Vagina (tissue), 2 donors: ENCODE measurements around the gene NOP16. TPM values are rescaled to one million over a fixed set of nuclear protein-coding genes. Genes with fewer than 3 reads are reported as not detected.

Source experiments
- DNase-seq, 2 donors: peaks; one replicate each; pipeline ENCODE4 v3.0.0-alpha.2; 2017; ENCODE audit errors: extremely low spot score in 2 of 2
- H3K27ac ChIP-seq: fragments of 200-600 bp; sonication (generic); one replicate; pipeline ENCODE4 v1.5.1; 2019
- H3K27me3 ChIP-seq: fragments of 200-600 bp; sonication (generic); one replicate; pipeline ENCODE4 v1.5.1; 2019
- H3K36me3 ChIP-seq, 2 donors: fragments of 200-600 bp; sonication (generic); one replicate each; pipeline ENCODE4 v1.5.1; 2017 to 2019
- H3K4me1 ChIP-seq: fragments of 200-600 bp; sonication (generic); one replicate; pipeline ENCODE4 v1.5.1; 2019
- H3K4me3 ChIP-seq, 2 donors: fragments of 200-600 bp; sonication (generic); 1 replicate in 1 of 2; 2 replicates in 1 of 2; pipeline ENCODE4 v1.5.1; 2016 to 2019
- H3K9me3 ChIP-seq: fragments of 200-600 bp; sonication (generic); one replicate; pipeline ENCODE4 v1.5.1; 2019
- POLR2A ChIP-seq, 2 donors: fragments of 450-650 bp; IDR thresholded peaks; one replicate each; pipeline ENCODE4 v1.6.1; 2017; ENCODE audit warnings: antibody characterized with exemption in 2 of 2, mild to moderate bottlenecking in 2 of 2, moderate library complexity in 2 of 2
- POLR2AphosphoS5 ChIP-seq, 2 donors: sonication (generic); formaldehyde crosslinking; IDR thresholded peaks; one replicate each; pipeline ENCODE4 v1.9.0; 2017; ENCODE audit warnings: antibody characterized with exemption in 2 of 2, mild to moderate bottlenecking in 2 of 2, low read depth in 1 of 2; ENCODE audit not compliant: insufficient read depth in 1 of 2
- intact Hi-C: fragments of 100-400 bp; cut with DNase I; formaldehyde crosslinking; loops from one replicate; pipeline ENCODE4 v1.15.1; 2023
- total RNA-seq: library from RNA; depleted of rRNA; stranded (reverse); fragments of >200 nt; gene quantifications from one replicate; pipeline ENCODE4 v1.2.3, GENCODE V29; 2016
- TF ChIP-seq, protein P1 (sequence below), 3 experiments: fragments of 450-650 bp in 2 of 3; fragments of 200-600 bp in 1 of 3; sonication (generic) in 1 of 3; IDR thresholded peaks; one replicate each; pipeline ENCODE4 v1.5.1; 2017 to 2019; ENCODE audit warnings: antibody characterized with exemption in 3 of 3, mild to moderate bottlenecking in 2 of 3, moderate library complexity in 2 of 3

NOP16 gene
- total RNA-seq, 1 donor from 2014 or later = 48.6 TPM

DNA sequence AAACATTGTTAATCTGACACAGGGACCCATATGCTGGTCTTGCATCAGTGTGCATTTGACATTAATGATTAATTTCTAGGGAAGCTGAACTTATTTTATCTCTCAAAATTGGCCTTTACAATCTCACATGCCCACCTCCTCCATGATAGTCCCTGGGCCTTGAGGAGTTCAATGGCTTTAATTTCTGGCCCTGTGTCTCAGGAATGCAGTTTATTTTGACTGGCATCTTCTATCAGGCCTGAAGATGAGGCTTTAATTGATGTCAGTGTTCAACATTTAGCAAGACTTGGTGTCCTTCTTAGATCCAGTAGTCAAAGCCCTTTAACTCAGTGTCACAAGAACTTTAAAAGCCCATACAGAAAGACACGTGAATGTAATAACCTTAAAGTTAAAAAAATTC is 38.5 kb upstream of the NOP16 start:
- no peak for DNase-seq
- Histone ChIP-seq H3K27ac (no peak overlapping the region), H3K27me3 (no peaks in the 10 kb centered on the region), H3K36me3 (no peaks in the 10 kb centered on the region), H3K9me3 (no peaks in the 10 kb centered on the region), H3K4me1 (no peaks in the 10 kb centered on the region), H3K4me3 (no peak overlapping the region)
- TF ChIP-seq, protein P1, sequence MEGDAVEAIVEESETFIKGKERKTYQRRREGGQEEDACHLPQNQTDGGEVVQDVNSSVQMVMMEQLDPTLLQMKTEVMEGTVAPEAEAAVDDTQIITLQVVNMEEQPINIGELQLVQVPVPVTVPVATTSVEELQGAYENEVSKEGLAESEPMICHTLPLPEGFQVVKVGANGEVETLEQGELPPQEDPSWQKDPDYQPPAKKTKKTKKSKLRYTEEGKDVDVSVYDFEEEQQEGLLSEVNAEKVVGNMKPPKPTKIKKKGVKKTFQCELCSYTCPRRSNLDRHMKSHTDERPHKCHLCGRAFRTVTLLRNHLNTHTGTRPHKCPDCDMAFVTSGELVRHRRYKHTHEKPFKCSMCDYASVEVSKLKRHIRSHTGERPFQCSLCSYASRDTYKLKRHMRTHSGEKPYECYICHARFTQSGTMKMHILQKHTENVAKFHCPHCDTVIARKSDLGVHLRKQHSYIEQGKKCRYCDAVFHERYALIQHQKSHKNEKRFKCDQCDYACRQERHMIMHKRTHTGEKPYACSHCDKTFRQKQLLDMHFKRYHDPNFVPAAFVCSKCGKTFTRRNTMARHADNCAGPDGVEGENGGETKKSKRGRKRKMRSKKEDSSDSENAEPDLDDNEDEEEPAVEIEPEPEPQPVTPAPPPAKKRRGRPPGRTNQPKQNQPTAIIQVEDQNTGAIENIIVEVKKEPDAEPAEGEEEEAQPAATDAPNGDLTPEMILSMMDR (IDR thresholded peaks at IDR 0.05) = no peak
- TF ChIP-seq POLR2AphosphoS5 (IDR thresholded peaks at IDR 0.05; ENCODE audit: insufficient read depth in 1 of 2, low read depth in 1 of 2) (no peak), POLR2A (IDR thresholded peaks at IDR 0.05) (no peak)
- intact Hi-C loops = no loop called here

DNA sequence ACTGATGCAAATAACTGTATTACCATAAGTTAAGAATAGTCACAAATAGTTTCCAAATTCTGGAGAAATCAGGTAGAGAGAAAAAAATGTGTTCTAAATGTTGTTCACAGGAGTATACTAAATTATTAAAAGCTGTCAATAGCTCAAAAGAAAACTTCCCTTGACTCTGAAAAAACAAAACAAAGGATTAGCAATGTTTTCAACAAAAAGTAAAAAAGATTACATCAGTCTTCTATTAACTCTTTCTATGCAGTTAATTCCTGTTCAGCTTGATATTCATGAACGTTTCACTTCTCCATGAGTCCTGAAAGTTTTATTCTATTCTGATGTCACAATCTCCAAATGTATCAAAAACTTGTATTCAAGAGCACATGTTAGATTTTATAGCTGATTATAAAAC is 37.4 kb upstream of the NOP16 start:
- no peak for DNase-seq
- Histone ChIP-seq H3K27me3 (no peaks in the 10 kb centered on the region), H3K36me3 (no peaks in the 10 kb centered on the region), H3K4me3 (no peak overlapping the region), H3K4me1 (no peaks in the 10 kb centered on the region), H3K27ac (no peak overlapping the region), H3K9me3 (no peaks in the 10 kb centered on the region)
- intact Hi-C loops = no loop called here
- TF ChIP-seq POLR2AphosphoS5 (IDR thresholded peaks at IDR 0.05; ENCODE audit: insufficient read depth in 1 of 2, low read depth in 1 of 2) (no peak), POLR2A (IDR thresholded peaks at IDR 0.05) (no peak)
- TF ChIP-seq, protein P1 (IDR thresholded peaks at IDR 0.05) = no peak

DNA sequence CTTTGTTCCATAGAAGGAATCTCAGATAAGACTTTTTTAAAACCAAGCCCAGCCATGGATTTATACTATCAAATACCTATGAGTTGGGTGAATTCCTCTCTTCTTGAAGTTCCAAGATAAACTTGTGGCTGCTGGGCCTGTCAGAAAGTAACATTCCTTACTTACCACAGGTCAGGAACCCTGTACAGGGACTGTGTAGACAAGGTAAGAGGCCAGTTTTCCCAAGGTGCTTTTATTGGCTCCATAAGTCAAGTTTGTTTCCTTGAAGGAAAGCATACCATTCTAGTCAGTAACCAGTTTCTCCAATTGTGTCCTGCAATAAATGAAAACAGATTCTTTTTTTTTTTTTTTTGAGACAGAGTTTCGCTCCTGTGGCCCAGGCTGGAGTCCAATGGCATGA is 36.7 kb upstream of the NOP16 start:
- TF ChIP-seq, protein P1 (IDR thresholded peaks at IDR 0.05) = no peak
- TF ChIP-seq POLR2AphosphoS5 (IDR thresholded peaks at IDR 0.05; ENCODE audit: insufficient read depth in 1 of 2, low read depth in 1 of 2) (no peak), POLR2A (IDR thresholded peaks at IDR 0.05) (no peak)
- Histone ChIP-seq H3K9me3 (no peaks in the 10 kb centered on the region), H3K27me3 (no peaks in the 10 kb centered on the region), H3K4me3 (no peak overlapping the region), H3K36me3 (no peaks in the 10 kb centered on the region), H3K4me1 (no peaks in the 10 kb centered on the region), H3K27ac (no peak overlapping the region)
- intact Hi-C loops = no loop called here
- no peak for DNase-seq

DNA sequence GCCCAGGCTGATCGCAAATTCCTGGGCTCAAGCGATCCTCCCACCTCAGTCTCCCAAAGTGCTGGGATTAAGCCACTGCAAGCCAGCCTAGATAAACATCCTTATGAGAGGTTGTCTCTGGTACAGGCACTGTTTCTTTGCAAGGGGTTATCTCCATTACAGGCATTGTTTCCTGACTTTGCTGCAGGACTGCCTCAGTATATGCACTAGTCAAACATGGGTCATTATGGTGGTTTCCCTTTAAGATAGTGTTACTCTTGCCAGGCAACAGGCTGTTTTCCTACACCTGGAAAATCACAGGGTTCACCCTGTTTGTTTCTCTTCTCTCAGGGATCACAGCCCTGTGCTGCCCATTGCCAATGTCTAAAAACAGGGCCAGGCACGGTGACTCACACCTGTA is 35.8 kb upstream of the NOP16 start:
- Histone ChIP-seq H3K9me3 (no peaks in the 10 kb centered on the region), H3K27ac (no peak overlapping the region), H3K27me3 (no peaks in the 10 kb centered on the region), H3K4me3 (no peak overlapping the region), H3K4me1 (no peaks in the 10 kb centered on the region), H3K36me3 (no peaks in the 10 kb centered on the region)
- intact Hi-C loops = no loop called here
- TF ChIP-seq POLR2A (IDR thresholded peaks at IDR 0.05) (no peak), POLR2AphosphoS5 (IDR thresholded peaks at IDR 0.05; ENCODE audit: insufficient read depth in 1 of 2, low read depth in 1 of 2) (no peak)
- TF ChIP-seq, protein P1 (IDR thresholded peaks at IDR 0.05) = no peak
- no peak for DNase-seq

DNA sequence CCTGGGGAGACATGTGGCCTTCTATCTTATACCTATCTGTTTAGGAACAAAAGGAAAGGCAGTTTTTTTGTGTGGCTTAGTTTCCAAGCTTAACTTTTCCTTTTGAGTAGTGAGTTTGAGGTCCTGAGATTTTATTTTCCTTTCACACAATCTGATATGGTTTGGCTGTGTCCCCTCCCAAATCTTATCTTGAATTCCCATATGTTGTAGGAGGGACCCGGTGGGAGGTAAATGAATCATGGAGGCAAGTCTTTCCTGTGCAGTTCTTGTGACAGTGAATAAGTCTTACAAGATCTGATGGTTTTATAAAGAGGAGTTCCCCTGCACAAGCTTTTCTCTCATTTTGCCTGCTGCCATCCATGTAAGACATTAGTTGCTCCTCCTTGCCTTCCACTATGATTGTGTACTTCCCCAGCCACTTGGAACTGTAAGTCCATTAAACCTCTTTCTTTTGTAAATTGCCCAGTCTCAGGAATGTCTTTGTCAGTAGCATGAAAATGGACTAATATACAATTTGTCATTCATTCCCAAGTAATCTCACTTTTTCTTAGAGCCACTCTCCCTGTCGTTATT is 32.7 kb upstream of the NOP16 start:
- intact Hi-C loops = no loop called here
- Histone ChIP-seq H3K27ac (no peak overlapping the region), H3K4me1 (peaks cover 8% of the 10 kb centered on the region), H3K4me3 (no peak overlapping the region), H3K36me3 (no peaks in the 10 kb centered on the region), H3K9me3 (no peaks in the 10 kb centered on the region), H3K27me3 (no peaks in the 10 kb centered on the region)
- no peak for DNase-seq
- no peak for TF ChIP-seq POLR2A (IDR thresholded peaks at IDR 0.05)
- TF ChIP-seq, protein P1 (IDR thresholded peaks at IDR 0.05) = no peak
